Endothelial cell of umbilical vein (primary cell): ENCODE data around the gene ANKS1A. TPM values are rescaled to one million over a fixed set of nuclear protein-coding genes. Genes with fewer than 3 reads are reported as not detected.

Experiments used
- BruUV-seq: library from RNA; stranded (reverse); fragments of 400-500 nt; replicated peaks from 2 replicates; lab custom pipeline; 2021; lab: Mats Ljungman, UMichigan
- CTCF ChIA-PET: fragments of 300-600, 350-600 bp; sonication (Branson Sonifier 250); formaldehyde crosslinking; loops from one replicate; lab custom pipeline; 2021; ENCODE audit warnings: antibody characterized with exemption, inconsistent platforms; lab: Charles Lee
- POLR2A ChIA-PET: fragments of 300-600, 350-600 bp; sonication (Branson Sonifier 250); formaldehyde crosslinking; loops from one replicate; lab custom pipeline; 2021; ENCODE audit warnings: antibody characterized with exemption, inconsistent platforms; lab: Charles Lee
- DNase-seq: peaks from one replicate; pipeline ENCODE4 v3.0.0-alpha.2; 2011; ENCODE audit warnings: low read depth, low spot score
- FAIRE-seq: peaks from 2 replicates; lab custom pipeline; 2011; peaks lifted over from hg19 to GRCh38; lab: Jason Lieb, UNC
- H2AFZ ChIP-seq: 2 replicates; pipeline ENCODE4 v1.6.0; 2012; ENCODE audit warnings: low read depth, low read length, control low read depth, inconsistent platforms
- H3K27ac ChIP-seq: 2 replicates; pipeline ENCODE4 v1.5.1; 2011; ENCODE audit warnings: low read depth, mild to moderate bottlenecking, control low read depth, low read length, moderate library complexity; ENCODE audit not compliant: insufficient read depth
- H3K27me3 ChIP-seq, 2 experiments: 2 replicates each; pipeline versions ENCODE4 v1.6.0 to v1.6.1; 2011; ENCODE audit warnings: low read length in 2 of 2, mixed read lengths in 1 of 2; ENCODE audit not compliant: control insufficient read depth in 2 of 2, insufficient read depth in 2 of 2
- H3K36me3 ChIP-seq, 2 experiments: 2 replicates in 1 of 2; 3 replicates in 1 of 2; pipeline ENCODE4 v1.5.1; 2011; ENCODE audit warnings: low read length in 2 of 2, mild to moderate bottlenecking in 1 of 2, moderate library complexity in 1 of 2; ENCODE audit not compliant: control insufficient read depth in 2 of 2, insufficient read depth in 2 of 2; ENCODE audit errors: extremely low read depth in 1 of 2
- H3K4me1 ChIP-seq: 3 replicates; pipeline ENCODE4 v1.5.1; 2011; ENCODE audit warnings: mild to moderate bottlenecking, low read length; ENCODE audit not compliant: control insufficient read depth, insufficient read depth; ENCODE audit errors: extremely low read depth
- H3K4me2 ChIP-seq: 2 replicates; pipeline ENCODE4 v1.6.1; 2011; ENCODE audit warnings: low read length, control low read depth, mixed read lengths; ENCODE audit not compliant: insufficient read depth
- H3K4me3 ChIP-seq, 3 experiments: fragments of 200-600 bp in 1 of 3; sonication (generic), shearing (Covaris generic) in 1 of 3; replicated peaks in 1 of 3; 2 replicates each; pipeline ENCODE4 v1.5.1; 2011 to 2016; ENCODE audit warnings: control low read depth in 3 of 3, low read length in 3 of 3, mild to moderate bottlenecking in 2 of 3, inconsistent platforms in 1 of 3, low read depth in 1 of 3, moderate library complexity in 1 of 3; ENCODE audit not compliant: insufficient read depth in 1 of 3
- H3K79me2 ChIP-seq: 2 replicates; pipeline ENCODE4 v1.6.0; 2012; ENCODE audit warnings: low read length, inconsistent platforms; ENCODE audit not compliant: control insufficient read depth, insufficient read depth
- H3K9ac ChIP-seq: replicated peaks from 2 replicates; pipeline ENCODE3; 2011; ENCODE audit warnings: low read length, control low read depth; ENCODE audit not compliant: insufficient read depth; ENCODE audit errors: extremely low read depth
- H3K9me1 ChIP-seq: replicated peaks from 3 replicates; pipeline ENCODE4 v1.6.0; 2011; ENCODE audit warnings: mild to moderate bottlenecking, low read length; ENCODE audit not compliant: control insufficient read depth, insufficient read depth; ENCODE audit errors: extremely low read depth
- H3K9me3 ChIP-seq: replicated peaks from 2 replicates; pipeline ENCODE4 v1.5.1; 2012; ENCODE audit warnings: low read length, inconsistent platforms; ENCODE audit not compliant: control insufficient read depth, insufficient read depth
- H4K20me1 ChIP-seq: replicated peaks from 2 replicates; pipeline ENCODE3; 2011; ENCODE audit warnings: mild to moderate bottlenecking, low read length; ENCODE audit not compliant: control insufficient read depth, insufficient read depth; ENCODE audit errors: extremely low read depth
- CTCF ChIP-seq, 2 donors: IDR thresholded peaks; 1 replicate in 1 of 2; 2 replicates in 1 of 2; pipeline ENCODE4 v1.5.1; 2011; ENCODE audit warnings: low read length in 2 of 2, mild to moderate bottlenecking in 2 of 2, moderate library complexity in 2 of 2, control low read depth in 1 of 2, inconsistent platforms in 1 of 2, low read depth in 1 of 2; ENCODE audit not compliant: insufficient read depth in 1 of 2; ENCODE audit errors: extremely low read depth in 1 of 2
- JUN ChIP-seq: IDR thresholded peaks from 2 replicates; pipeline ENCODE4 v1.6.1; 2011; ENCODE audit warnings: borderline replicate concordance, low read depth; ENCODE audit not compliant: insufficient read length, insufficient read depth
- MYC ChIP-seq: IDR thresholded peaks from one replicate; pipeline ENCODE4 v1.6.1; 2011; ENCODE audit warnings: mild to moderate bottlenecking, low read depth, low read length
- POLR2A ChIP-seq: IDR thresholded peaks from 2 replicates; pipeline ENCODE4 v1.6.1; 2012; ENCODE audit warnings: low read depth, mild to moderate bottlenecking, control low read depth, low read length
- POLR2AphosphoS5 ChIP-seq: IDR thresholded peaks from 2 replicates; pipeline ENCODE4 v1.6.1; 2012; ENCODE audit warnings: low read depth, mild to moderate bottlenecking, control low read depth, low read length, moderate library complexity; ENCODE audit not compliant: insufficient read depth
- dilution Hi-C: fragments of 300-500 bp; cut with MboI; formaldehyde crosslinking; loops from one replicate; pipeline ENCODE4 v1.15.0; 2019; ENCODE audit warnings: low sequenced_read_pairs; ENCODE audit not compliant: extremely low pct_ligation_motif_present
- intact Hi-C: fragments of 100-400 bp; cut with micrococcal nuclease; formaldehyde crosslinking; loops from one replicate; pipeline ENCODE4 v1.10.0; 2022
- polyA plus RNA-seq, 4 experiments: library from polyadenylated mRNA; depleted of rRNA in 3 of 4; stranded (reverse) in 3 of 4; unstranded in 1 of 4; fragments of >200 nt; gene quantifications; 2 replicates each; pipeline versions ENCODE4 v1.2.1 to v1.2.3, GENCODE V29; 2011 to 2012; ENCODE audit warnings: missing spikeins in 1 of 4
- total RNA-seq: library from RNA; stranded (reverse); gene quantifications from 2 replicates; pipeline ENCODE4 v1.2.3, GENCODE V29; 2021

Gene ANKS1A
- total and polyA plus RNA-seq, 2 donors (not counting 3 experiments of a cell fraction or from before 2014, with no cell fraction given): 8.9 to 26.1 TPM

GRCh38 chr6:35044761-35045421 is 155.8 kb downstream of the ANKS1A start:
- no peaks in the 10 kb centered on the region for H3K9me3 ChIP-seq
- H3K4me2 ChIP-seq: peak overlapping the region; percentile 1
- no peaks in the 10 kb centered on the region for H3K27me3 ChIP-seq
- H3K36me3 ChIP-seq: no peaks in the 10 kb centered on the region
- H3K79me2 ChIP-seq: no peaks in the 10 kb centered on the region
- no peaks in the 10 kb centered on the region for H4K20me1 ChIP-seq
- ChIA-PET POLR2A (interaction anchor here (0.8 to 1.0 kb wide), 2 partner anchors 18 to 29 kb away, joined by 3 to 4 read pairs; no protein-coding TSS in a partner anchor), CTCF (interaction anchor here (0.6 to 2.3 kb wide), 12 partner anchors 9 to 196 kb away, joined by 3 to 13 read pairs (median 4); no protein-coding TSS in a partner anchor)
- H3K27ac ChIP-seq: peak overlapping the region; percentile 90
- dilution Hi-C loops: no loop called here
- BruUV-seq: TSS peak; percentile 23
- DNase-seq (peak; percentile 96), FAIRE-seq (no peak)
- no peak overlapping the region for H3K4me3 ChIP-seq
- intact Hi-C loops: loop anchor here (1.0 to 2.0 kb wide), 4 partner anchors 10 to 58 kb away; no protein-coding TSS in a partner anchor
- no peaks in the 10 kb centered on the region for H3K9me1 ChIP-seq
- H3K4me1 ChIP-seq: peaks cover 67% of the 10 kb centered on the region
- peak; percentile 24 for TF ChIP-seq JUN
- TF ChIP-seq CTCF (IDR thresholded peaks at IDR 0.05; ENCODE audit: extremely low read depth in 1 of 2, insufficient read depth in 1 of 2, low read depth in 1 of 2, low read length in 2 of 2): no peak
- TF ChIP-seq MYC: no peak
- TF ChIP-seq POLR2A: no peak
- peak; percentile 8 for TF ChIP-seq POLR2AphosphoS5
- H2AFZ ChIP-seq: no peak overlapping the region
- peak overlapping the region; percentile 58 for H3K9ac ChIP-seq
